K562 (cell line): Measurements from ENCODE around the gene CLASP1. TPM values are rescaled to one million over a fixed set of nuclear protein-coding genes. Genes with fewer than 3 reads are reported as not detected.

Experiments used
- ATAC-seq: fragments of 200-7000 bp; cut with Tn5 transposase; 3 replicates; pipeline ENCODE4 v1.9.1; 2020; ENCODE audit warnings: moderate library complexity
- BruUV-seq: library from RNA; stranded (reverse); fragments of 400-500 nt; replicated peaks from 2 replicates; lab custom pipeline; 2021; lab: Mats Ljungman, UMichigan
- CTCF ChIA-PET: fragments of 300-600 bp; formaldehyde crosslinking; extraction: SDS; loops from one replicate; lab custom pipeline; 2021; ENCODE audit warnings: low intra/inter-chr PET ratio; lab: Yijun Ruan, JAX
- POLR2A ChIA-PET: fragments of 300-600, 350-650 bp; sonication (Branson Sonifier 250); formaldehyde crosslinking; extraction: SDS; loops from one replicate; lab custom pipeline; 2021; ENCODE audit warnings: antibody characterized with exemption, inconsistent platforms; lab: Yijun Ruan, JAX
- DNase-seq, 4 experiments: peaks; one replicate each; pipeline versions ENCODE4 v3.0.0 to v3.0.0-alpha.2; 2011 to 2018; ENCODE audit warnings: low spot score in 3 of 4, mixed read lengths in 3 of 4; ENCODE audit errors: extremely low read depth in 1 of 4
- FAIRE-seq: peaks from 2 replicates; lab custom pipeline; 2011; peaks lifted over from hg19 to GRCh38; lab: Jason Lieb, UNC
- H2AFZ ChIP-seq: 2 replicates; pipeline ENCODE4 v1.6.0; 2011; ENCODE audit warnings: low read depth, low read length, control low read depth, inconsistent platforms
- H3K27ac ChIP-seq: fragments of 200-600 bp; 3 replicates; pipeline ENCODE4 v1.8.0; 2011; ENCODE audit warnings: low read depth, mild to moderate bottlenecking, control low read depth, inconsistent platforms, low read length, moderate library complexity, mixed read lengths; ENCODE audit errors: extremely low read depth
- H3K27me3 ChIP-seq, 2 experiments: fragments of 300-600 bp in 1 of 2; 2 replicates in 1 of 2; 3 replicates in 1 of 2; pipeline versions ENCODE4 v1.6.0 to v1.8.0; 2011; ENCODE audit warnings: inconsistent platforms in 2 of 2, low read length in 2 of 2, mild to moderate bottlenecking in 1 of 2, mixed read lengths in 1 of 2, moderate library complexity in 1 of 2; ENCODE audit not compliant: control insufficient read depth in 2 of 2, insufficient read depth in 2 of 2
- H3K36me3 ChIP-seq: fragments of 300-600 bp; 3 replicates; pipeline ENCODE4 v1.8.0; 2011; ENCODE audit warnings: mild to moderate bottlenecking, low read length, inconsistent platforms; ENCODE audit not compliant: control insufficient read depth, insufficient read depth
- H3K4me1 ChIP-seq, 2 experiments: fragments of 200-600 bp in 1 of 2; replicated peaks in 1 of 2; 2 replicates in 1 of 2; 3 replicates in 1 of 2; pipeline versions ENCODE4 v1.5.1 to v1.8.0; 2011; ENCODE audit warnings: inconsistent platforms in 2 of 2, low read length in 2 of 2, mild to moderate bottlenecking in 1 of 2, mixed read lengths in 1 of 2, moderate library complexity in 1 of 2; ENCODE audit not compliant: control insufficient read depth in 2 of 2, insufficient read depth in 2 of 2
- H3K4me2 ChIP-seq: 2 replicates; pipeline ENCODE4 v1.6.1; 2011; ENCODE audit warnings: low read length, control low read depth, inconsistent platforms, mixed read lengths; ENCODE audit not compliant: insufficient read depth
- H3K4me3 ChIP-seq: fragments of 200-600 bp; sonication (generic), shearing (Covaris generic); 2 replicates; pipeline ENCODE4 v1.5.1; 2016; ENCODE audit warnings: control low read depth, inconsistent platforms
- H3K79me2 ChIP-seq: fragments of 200-600 bp; 3 replicates; pipeline ENCODE4 v1.8.0; 2011; ENCODE audit warnings: low read length, inconsistent platforms; ENCODE audit not compliant: control insufficient read depth, insufficient read depth
- H3K9ac ChIP-seq, 2 experiments: 2 replicates each; pipeline versions ENCODE4 v1.6.0 to v1.6.1; 2011; ENCODE audit warnings: low read depth in 2 of 2, low read length in 2 of 2, control low read depth in 1 of 2, inconsistent platforms in 1 of 2, mild to moderate bottlenecking in 1 of 2, mixed read lengths in 1 of 2; ENCODE audit not compliant: insufficient read depth in 1 of 2
- H3K9me1 ChIP-seq: one replicate; pipeline ENCODE4 v1.6.0; 2011; ENCODE audit warnings: inconsistent platforms, mild to moderate bottlenecking, low read length, moderate library complexity; ENCODE audit not compliant: control insufficient read depth, insufficient read depth
- H3K9me3 ChIP-seq: replicated peaks from 2 replicates; pipeline ENCODE4 v1.5.1; 2011; ENCODE audit warnings: low read depth, low read length, inconsistent platforms; ENCODE audit not compliant: control insufficient read depth, insufficient read depth
- H4K20me1 ChIP-seq: replicated peaks from 2 replicates; pipeline ENCODE4 v1.6.1; 2011; ENCODE audit warnings: low read length, inconsistent platforms, mixed read lengths; ENCODE audit not compliant: control insufficient read depth, insufficient read depth
- CHD1 ChIP-seq: fragments of 200-600 bp; sonication (generic); IDR thresholded peaks from one replicate; pipeline ENCODE4 v1.6.1; 2012; ENCODE audit warnings: mild to moderate bottlenecking, moderate library complexity, low read length, inconsistent platforms
- LARP7 ChIP-seq: fragments of 450-650 bp; IDR thresholded peaks from 2 replicates; pipeline ENCODE4 v1.6.1; 2016
- MLLT1 ChIP-seq, 2 experiments: fragments of 450-650 bp; IDR thresholded peaks; 2 replicates each; pipeline ENCODE4 v1.6.1; 2016
- RCOR1 ChIP-seq, 2 experiments: IDR thresholded peaks; 2 replicates each; pipeline ENCODE4 v1.6.1; 2012; ENCODE audit warnings: low read depth in 2 of 2, low read length in 2 of 2, borderline replicate concordance in 1 of 2, improper control_type of control experiment in 1 of 2
- RHOXF2B ChIP-seq: fragments of 250-450 bp; sonication (Bioruptor Pico); conservative IDR thresholded peaks from 2 replicates; pipeline ENCODE4 v1.5.1; 2021
- SMAD3 ChIP-seq: fragments of 450-650 bp; formaldehyde crosslinking; conservative IDR thresholded peaks from 2 replicates; pipeline ENCODE4 v1.4.0; 2020; ENCODE audit warnings: mild to moderate bottlenecking
- SP1 ChIP-seq: sonication (generic); formaldehyde crosslinking; IDR thresholded peaks from 2 replicates; pipeline ENCODE4 v1.8.1; 2022; ENCODE audit warnings: mild to moderate bottlenecking, missing genetic modification reagents
- TRIM28 ChIP-seq: fragments of 450-650 bp; IDR thresholded peaks from 2 replicates; pipeline ENCODE4 v1.6.1; 2017
- ZFP36 ChIP-seq: fragments of 150-350 bp; IDR thresholded peaks from 2 replicates; pipeline ENCODE4 v1.6.1; 2018; ENCODE audit warnings: low read length, low read depth; ENCODE audit not compliant: partially characterized antibody
- ZNF3 ChIP-seq: fragments of 250-450 bp; sonication (Bioruptor Pico); IDR thresholded peaks from 2 replicates; pipeline ENCODE4 v1.5.0; 2021; ENCODE audit warnings: mild to moderate bottlenecking, moderate library complexity
- WGBS: fragments of 100-300 bp; shearing (Covaris generic); methylation state at CpG from one replicate; pipeline ENCODE4 v1.1.6; 2016; ENCODE audit warnings: low coverage, mixed read lengths; ENCODE audit not compliant: insufficient coverage; ENCODE audit errors: missing lambda C conversion rate; 5-methylcytosine and 5-hydroxymethylcytosine counted together
- in situ Hi-C: fragments of 300-500 bp; cut with MboI; formaldehyde crosslinking; loops from 4 replicates; pipeline ENCODE4 v1.15.0; 2018; ENCODE audit warnings: inconsistent platforms, mixed read lengths
- intact Hi-C: fragments of 100-400 bp; cut with micrococcal nuclease; formaldehyde crosslinking; loops from 2 replicates; pipeline ENCODE4 v1.14.2; 2022
- polyA plus RNA-seq, 8 experiments: library from polyadenylated mRNA; depleted of rRNA in 4 of 8; stranded (reverse) in 5 of 8; unstranded in 3 of 8; fragments of >200 nt; fragmentation: Nextera tagmentation in 2 of 8; fragmentation: Illumina TruSeq in 1 of 8; extraction: Ambion mirVana in 2 of 8; extraction: Trizol in 1 of 8; gene quantifications; 2 replicates each; pipeline versions ENCODE4 v1.2.1 to v1.2.3, GENCODE V29; 2011 to 2014; ENCODE audit warnings: inconsistent platforms in 1 of 8, missing spikeins in 1 of 8
- total RNA-seq, 7 experiments: library from RNA; depleted of rRNA in 6 of 7; stranded (reverse); fragments of >200 nt in 6 of 7; fragmentation: Illumina TruSeq in 2 of 7; extraction: Trizol in 2 of 7; gene quantifications; 2 replicates each; pipeline versions ENCODE4 v1.2.1 to v1.2.3, GENCODE V29; 2011 to 2021; ENCODE audit warnings: low replicate concordance in 1 of 7
- TF ChIP-seq, protein P1 (sequence below): fragments of 250-450 bp; sonication (Bioruptor Pico); IDR thresholded peaks from 2 replicates; pipeline ENCODE4 v1.5.0; 2021; ENCODE audit warnings: mild to moderate bottlenecking, moderate library complexity

The CLASP1 gene
- total and polyA plus RNA-seq, 9 of the 15 experiments (the other 6 are each of a cell fraction or from before 2014, with no cell fraction given), result 1.7 to 40.3 (median 20.7) TPM

DNA sequence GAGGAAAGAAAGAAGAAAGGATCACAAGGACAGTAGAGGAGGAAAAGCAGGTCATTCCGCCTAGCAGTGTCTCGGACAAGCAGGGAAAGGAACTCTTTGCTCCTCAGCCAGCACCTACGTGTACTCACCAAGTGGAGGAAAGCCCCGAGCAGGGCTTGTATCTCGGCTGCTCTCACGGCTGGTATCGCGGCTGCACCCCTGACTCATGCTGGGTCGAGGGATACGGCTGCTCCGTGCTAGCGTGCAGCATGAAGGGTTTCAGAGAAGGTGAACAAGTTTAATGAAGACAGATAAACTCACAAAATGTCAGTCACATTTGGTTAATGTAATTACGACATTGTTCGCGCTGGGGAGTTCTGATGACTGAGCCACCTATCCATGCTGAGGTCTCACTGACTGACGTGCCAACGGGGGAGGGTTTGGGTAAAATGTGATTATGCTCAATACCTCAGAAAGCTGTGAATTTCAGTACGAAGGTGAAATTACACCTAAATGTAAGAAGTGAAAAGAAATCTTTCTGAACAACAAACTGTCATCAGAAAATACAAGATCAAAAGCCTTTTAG lies 230.7 kb downstream of the CLASP1 start:
- Histone ChIP-seq H3K9me1 (no peaks in the 10 kb centered on the region), H3K4me2 (no peak overlapping the region), H3K4me3 (no peak overlapping the region), H3K36me3 (peaks cover 42% of the 10 kb centered on the region), H3K4me1 (no peaks in the 10 kb centered on the region), H4K20me1 (no peaks in the 10 kb centered on the region), H3K9me3 (no peaks in the 10 kb centered on the region), H3K79me2 (no peaks in the 10 kb centered on the region), H3K27ac (no peak overlapping the region), H3K27me3 (no peaks in the 10 kb centered on the region), H3K9ac (no peak overlapping the region), H2AFZ (no peak overlapping the region)
- CTCF ChIA-PET, result no interaction called here
- intact Hi-C loops (no loop called here), in situ Hi-C loops (no loop called here)
- FAIRE-seq (no peak), ATAC-seq (no peak), DNase-seq (no peak)
- BruUV-seq, result no TSS peak
- WGBS, result 91% methylated on average over 17 of the region's 18 CpGs
- no peak for TF ChIP-seq RHOXF2B (CRISPR knock-in tag)
- no peak for TF ChIP-seq TRIM28
- TF ChIP-seq, protein P1, sequence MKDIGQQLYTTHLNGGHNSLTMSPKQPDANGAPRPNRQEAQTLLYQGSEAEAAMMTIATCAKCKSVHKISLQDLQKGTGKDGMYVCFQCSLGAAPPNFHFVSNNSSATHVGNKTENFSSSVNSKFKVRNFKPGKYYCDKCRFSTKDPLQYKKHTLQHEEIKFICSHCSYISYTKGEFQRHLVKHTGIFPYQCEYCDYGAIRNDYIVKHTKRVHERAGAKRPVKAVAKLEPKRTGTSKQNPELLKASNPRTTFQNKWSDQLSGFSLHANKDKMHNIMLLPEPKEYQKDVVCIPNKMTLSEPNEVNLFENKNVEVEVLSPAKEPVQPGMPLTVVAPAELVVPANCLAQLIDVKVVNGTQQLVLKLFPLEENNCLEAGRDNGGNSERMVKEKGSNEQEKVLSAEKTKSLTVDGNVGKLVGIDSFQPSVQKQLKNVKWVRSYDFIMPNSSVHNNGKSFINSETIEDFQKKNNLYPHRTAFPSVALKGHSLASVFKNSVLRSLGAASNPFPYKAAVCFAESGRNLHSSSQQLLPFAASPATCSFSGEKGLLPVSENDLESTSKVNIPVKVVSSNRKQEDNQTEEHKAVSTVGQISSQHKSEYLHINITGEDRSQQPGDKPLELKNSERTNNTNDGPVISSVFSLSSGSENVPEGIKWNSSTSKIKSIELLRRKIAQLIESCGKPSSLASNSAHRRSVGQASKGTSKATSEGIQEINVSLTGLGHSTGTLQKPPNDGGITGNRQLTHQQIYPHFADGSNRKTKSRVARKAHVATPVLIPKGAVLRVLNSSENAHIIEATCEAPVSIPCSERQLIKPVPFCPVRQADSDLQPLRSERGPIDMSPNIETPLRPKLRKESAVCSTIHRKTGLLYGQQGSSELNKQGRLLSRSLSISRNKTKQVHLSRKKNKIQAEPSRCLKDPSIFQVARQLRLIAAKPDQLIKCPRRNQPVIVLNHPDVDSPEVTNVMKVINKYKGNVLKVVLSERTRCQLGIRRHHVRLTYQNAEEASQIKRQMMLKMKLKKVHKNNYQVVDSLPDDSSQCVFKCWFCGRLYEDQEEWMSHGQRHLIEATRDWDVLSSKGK, result no peak
- TF ChIP-seq MLLT1 (IDR thresholded peaks at IDR 0.05), result no peak
- TF ChIP-seq ZFP36, result no peak
- no peak for TF ChIP-seq CHD1
- no peak for TF ChIP-seq RCOR1 (IDR thresholded peaks at IDR 0.05; ENCODE audit: borderline replicate concordance in 1 of 2, low read depth in 2 of 2, low read length in 2 of 2)
- no peak for TF ChIP-seq LARP7
- TF ChIP-seq ZNF3, result no peak
- TF ChIP-seq SMAD3 (CRISPR knock-in tag), result no peak
- no peak for TF ChIP-seq SP1 (CRISPR knock-in tag)
- POLR2A ChIA-PET, result no interaction called here
